ENCODE measurements around the gene RWDD1.
"Not testable (repeated sequence)": the region's sequence is repeated elsewhere in the genome, so short reads cannot be mapped to it uniquely, and the experiment has no call there.

The RWDD1 gene

DNA sequence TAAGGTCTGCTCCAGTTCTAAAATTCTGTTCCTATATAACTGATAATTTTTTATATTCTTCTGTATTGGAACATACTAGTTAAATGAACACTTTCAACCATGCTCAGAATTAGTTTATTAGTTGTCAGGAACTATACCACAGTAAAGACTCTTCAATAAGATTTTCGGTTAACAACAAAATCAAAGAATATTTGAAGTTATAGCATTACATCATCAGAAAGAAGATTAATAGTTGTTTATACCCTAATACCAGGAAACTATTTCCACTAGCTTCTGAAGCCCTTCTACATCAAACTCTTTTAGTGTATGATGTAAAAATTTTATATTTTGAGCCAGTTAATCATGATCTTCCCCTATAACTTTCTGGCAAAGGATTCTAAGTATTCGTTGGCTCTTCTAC lies 11.2 kb upstream of the RWDD1 start:
- no peak for DNase-seq (ENCODE audit: low spot score)

DNA sequence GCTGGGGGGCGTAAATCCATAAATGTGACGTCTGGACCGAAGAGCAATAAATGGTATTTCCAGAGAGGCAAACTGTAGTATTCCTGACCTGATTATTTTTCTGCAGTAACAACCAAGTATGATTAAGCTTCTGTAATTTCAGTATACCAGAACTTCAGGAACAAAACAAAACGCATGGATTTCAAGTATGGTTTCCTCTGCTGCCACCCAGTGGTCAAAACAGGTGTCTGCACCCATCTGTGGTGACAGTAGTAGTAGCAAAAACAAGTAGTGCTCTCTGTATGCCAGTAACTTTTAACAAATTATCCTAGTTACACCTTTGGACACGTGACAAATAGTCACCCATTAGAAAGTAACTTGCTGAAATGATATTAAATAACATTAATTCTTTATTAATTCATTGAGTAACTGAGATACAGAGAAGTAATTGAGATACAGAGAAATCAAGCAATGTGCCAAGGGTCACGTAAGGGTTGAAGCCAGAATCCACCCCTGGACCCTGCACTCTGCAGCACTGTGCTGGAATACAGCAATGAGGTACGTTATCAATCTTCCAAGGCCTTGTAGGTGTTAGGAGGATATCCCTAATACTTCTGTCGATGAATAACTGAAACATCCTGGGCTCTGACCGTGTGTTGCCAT lies 9.8 kb upstream of the RWDD1 start:
- peak; percentile 55 for DNase-seq (ENCODE audit: low spot score)

DNA sequence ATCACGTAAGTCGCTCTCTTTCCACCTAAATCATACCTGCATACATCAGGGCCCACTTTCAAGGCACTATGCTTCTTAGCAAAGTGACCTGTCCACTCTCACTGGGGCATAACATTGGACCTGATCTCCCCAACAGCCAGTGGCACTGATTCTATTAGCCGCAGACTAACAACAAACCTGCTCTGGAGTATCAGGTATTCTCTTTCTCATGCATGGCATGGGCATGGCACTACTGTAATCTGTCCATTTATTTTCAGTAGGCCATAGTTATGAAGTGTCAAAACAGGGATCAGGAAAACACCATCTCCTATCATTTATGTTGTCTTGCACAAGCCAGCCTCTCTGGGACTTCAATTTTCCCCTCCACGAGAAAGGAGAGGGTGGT lies 9.3 kb upstream of the RWDD1 start:
- no peak for DNase-seq (ENCODE audit: low spot score)

DNA sequence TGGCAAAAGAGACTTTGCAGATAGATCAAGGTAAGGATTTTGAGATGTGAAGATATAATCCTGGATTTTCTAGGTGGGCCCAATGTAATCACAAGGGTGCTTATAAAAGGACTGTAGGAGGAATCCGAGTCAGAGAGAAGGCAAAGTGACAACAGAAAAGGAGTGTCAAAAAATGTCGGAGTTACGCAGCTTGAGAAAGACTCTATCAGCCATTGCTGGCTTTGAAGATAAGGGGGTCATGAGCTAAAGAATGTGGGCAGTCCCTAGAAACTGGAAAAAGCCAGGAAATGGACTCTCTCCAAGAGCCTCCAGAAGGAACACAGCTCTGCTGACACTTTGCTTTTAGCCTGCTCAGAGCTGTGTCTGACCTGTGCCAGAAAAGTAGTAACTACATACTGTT lies 8.7 kb upstream of the RWDD1 start:
- DNase-seq (ENCODE audit: low spot score), result no peak

DNA sequence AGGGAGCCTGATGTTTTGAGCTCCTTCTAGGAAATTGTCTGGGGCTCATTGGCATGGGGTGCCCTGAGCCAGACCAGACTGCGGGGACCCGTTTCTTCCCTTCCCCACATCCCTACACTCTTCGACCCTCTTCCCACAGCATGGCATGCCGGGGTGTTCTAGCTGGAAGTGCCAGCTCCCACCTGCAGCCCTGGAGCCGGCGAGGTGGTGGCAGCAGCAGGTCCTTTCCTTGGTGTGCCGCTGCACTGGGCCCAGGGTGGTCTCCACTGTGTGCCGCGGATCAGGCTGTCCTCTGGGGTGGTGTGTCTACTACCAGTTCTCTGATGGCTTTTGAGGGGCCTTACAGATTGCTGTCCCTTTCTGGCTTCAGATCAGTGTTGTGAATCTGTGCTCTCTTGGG lies 7.5 kb upstream of the RWDD1 start:
- no peak for DNase-seq (ENCODE audit: low spot score)

DNA sequence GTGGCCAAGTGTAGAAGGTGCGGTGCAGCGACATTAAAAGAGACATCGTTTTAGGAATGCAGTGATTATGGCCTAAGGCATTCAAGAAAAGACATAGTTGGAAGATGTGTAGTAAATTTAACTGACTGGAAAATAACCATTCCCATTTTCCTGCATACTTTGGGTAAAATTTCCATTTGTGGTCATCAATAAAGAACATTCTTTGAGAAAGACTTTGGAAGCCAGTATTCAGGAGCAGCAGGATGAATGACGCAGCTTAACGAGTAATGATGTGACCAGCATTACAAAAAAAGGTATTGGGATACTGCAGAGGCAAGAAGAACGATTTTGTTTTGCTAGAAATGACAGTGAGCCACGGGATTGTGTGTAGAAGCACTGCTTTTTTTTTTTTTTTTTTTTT lies 7.0 kb upstream of the RWDD1 start:
- DNase-seq (ENCODE audit: low spot score), result no peak

DNA sequence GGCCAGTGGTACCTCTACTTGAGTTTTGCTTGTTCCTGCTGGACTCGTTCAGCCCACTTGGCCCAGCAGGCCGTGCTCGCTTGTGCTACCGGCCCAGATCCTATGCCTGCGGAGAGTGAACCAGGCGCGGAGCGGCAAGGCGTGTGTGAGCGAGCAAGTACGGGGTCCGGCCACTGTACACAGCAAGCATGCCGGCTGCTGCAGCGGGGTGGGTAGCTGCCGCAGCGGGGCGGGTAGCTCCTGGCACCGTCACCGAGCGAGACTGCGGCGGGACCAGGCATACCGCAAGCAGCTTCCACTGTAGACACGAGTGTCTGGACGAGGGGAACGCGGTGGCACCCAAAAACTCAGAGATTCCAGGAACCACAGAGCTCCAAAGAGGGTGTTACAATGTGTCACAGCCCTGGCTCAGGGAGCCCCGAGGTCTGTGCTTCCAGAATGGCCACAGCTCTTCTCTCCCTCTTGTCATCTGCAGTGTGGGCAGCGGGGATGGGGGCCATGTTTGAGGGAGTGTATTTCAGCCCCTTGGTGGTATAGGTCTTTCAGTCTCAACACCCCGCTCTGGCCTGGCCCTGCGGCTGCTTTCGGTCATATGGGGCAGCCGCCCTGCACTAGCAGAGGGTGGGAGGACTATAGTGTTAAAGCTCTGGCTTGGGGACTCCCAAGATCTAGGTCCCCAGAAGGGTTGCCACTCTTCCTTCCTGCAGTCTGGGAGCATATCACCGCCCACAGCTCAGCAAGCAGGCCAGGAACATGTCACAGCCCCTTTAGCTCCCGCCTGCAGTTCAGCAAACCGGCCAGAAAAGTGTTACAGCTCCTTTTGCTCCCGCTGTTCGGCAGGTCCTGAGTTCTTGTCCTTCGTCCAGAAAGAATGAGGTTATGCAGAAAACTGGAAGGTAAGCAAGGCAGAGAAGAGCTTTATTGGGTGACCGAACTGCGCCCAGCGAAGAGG lies 6.1 kb upstream of the RWDD1 start:
- DNase-seq (ENCODE audit: low spot score), result no peak

DNA sequence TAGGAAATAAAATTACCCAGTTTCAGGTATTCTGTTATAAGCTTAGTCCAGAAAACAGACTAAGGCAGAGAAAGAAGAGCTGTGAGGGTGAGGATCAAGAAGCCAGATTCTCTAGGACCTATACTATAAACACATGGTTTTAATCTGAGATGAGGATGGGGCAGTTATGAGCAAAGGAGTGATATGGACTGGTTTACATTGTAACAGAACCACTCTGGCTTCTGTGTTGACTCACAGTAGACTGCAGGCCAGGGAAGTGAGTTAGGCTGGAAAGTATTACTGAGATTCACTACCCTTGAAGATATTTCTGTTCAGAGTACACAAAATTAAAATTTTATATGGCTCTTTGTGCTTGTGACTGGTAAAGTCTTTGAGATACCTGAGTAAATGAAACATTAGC lies 3.2 kb upstream of the RWDD1 start:
- DNase-seq (ENCODE audit: low spot score), result no peak

DNA sequence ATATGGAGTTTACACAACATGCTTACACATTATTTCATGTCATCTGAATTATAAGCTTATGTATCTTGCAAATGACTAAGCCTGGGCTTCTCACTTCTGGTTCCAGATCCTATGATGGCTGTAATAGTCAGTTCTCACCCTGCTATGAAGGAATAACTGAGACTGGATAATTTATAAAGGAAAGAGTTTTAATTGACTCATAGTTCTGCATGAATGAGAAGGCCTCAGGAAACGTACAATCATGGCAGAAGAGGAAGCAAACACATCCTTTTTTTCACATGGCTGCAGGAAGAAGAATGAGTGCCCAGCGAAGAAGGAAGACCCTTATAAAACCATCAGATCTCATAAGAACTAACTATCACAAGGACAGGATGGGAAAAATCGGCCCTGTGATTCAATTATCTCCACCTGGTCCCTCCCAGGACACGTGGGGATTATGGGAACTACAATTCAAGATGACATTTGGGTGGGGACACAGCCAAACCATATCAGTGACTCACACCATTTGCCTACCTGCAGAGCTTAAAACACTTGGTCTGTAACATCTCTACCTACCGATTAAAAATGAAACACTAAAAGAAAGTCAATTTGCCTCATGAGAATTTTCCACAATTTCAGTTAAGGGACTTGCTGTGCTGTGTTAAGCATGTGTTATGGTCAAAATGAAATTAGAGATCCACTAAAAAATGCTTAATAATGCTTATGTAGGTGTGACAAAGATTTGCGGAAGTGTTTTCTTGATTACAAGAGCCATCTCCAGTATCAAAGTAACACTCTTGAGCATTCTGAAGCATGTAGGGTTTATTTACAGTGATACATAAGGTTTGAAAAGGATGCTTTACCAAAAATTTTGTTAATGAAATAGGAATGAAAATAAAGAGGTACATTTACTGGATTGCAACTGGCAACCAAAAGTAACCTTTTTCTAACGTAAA lies 2.2 kb upstream of the RWDD1 start:
- DNase-seq (ENCODE audit: low spot score), result no peak

DNA sequence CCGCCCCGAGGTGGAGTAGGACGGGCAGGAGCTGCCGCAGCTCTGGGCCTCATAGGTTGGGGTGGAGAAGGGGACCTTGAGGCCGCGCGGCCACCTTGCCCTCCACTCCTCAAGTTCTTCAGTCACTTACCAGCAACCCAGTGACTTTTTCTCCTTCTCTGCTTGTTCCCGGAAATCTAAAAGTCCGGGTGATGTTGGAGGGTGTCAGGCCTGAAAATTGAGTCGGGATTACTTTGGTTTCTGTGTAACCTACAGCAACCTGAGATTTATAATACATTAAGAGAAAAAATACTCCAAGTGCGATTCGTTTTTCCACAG lies 338 bp downstream of the RWDD1 start:
- no peak for DNase-seq (ENCODE audit: low spot score)

DNA sequence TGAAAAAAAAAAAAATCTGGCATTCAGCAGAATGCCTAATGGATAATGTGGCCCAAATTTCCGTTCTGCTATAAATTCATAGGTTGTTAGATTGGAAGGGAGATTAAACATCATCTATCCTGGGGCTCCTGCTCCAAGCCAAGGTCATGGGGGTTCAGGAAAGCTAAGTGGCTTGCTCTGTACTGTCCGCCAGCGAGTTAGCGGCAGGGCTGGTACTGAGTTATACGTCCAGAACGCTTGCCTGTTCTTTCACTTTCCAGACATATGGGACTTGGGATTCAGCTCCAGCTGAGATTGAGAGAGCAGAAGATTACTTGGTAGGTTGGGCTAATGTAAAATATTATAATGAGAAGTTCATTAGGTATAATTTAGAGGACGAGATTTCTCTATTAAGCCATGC lies 858 bp downstream of the RWDD1 start:
- DNase-seq (ENCODE audit: low spot score), result no peak

DNA sequence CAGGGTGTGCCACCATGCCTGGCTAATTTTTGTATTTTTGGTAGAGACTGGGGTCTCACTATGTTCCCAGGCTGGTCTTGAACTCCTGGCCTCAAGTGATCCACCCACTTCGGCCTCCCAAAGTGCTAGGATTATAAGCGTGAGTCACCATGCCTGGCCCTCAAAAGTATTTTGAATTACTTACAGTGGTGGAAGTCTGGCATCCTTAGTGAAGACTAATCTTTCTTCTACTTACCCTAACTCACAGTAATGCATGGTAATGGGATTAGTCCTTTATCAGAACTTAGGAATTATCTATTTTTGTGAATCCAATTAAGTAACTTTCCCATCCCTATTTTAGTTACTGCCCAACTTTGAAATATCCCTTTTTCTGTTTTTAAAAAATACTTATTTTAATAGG lies 3.9 kb downstream of the RWDD1 start:
- no peak for DNase-seq (ENCODE audit: low spot score)

DNA sequence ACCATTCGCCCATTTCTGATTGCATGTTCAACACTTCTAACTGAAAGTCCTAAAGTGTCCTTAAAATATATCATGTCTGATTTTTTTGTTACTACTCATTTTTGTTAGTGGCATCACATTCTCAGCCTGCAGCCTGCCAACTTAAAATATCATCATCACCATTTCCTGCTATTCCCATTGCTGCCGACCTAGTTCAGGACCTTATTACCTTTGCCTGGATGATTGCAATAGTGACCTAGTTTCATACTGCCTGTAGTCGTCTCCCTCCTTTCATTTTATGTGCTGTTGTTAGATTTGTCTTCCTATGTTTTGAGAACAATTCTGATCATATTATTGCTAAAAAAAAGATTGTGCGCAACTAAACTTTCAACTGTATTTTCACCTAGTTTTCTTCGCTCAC lies 6.2 kb downstream of the RWDD1 start:
- no peak for DNase-seq (ENCODE audit: low spot score)

DNA sequence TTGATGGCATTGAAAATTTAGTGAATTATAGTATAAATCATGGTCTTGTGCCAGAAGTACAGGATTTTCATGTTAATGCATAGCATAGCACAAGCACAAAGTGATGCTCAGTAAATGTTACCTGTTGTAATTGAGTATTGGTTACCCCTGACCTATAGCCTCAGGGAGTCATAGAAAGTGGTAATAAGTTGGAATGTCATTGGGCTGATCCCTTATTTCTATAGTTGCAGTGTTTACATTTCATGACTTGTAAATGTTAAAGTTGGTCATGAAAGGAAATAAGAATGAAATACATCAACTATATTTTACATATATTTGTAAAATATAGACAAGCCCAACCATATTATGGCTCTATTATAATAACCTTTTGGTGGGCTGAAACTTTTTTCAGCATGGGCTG lies 7.0 kb downstream of the RWDD1 start:
- DNase-seq (ENCODE audit: low spot score), result no peak

DNA sequence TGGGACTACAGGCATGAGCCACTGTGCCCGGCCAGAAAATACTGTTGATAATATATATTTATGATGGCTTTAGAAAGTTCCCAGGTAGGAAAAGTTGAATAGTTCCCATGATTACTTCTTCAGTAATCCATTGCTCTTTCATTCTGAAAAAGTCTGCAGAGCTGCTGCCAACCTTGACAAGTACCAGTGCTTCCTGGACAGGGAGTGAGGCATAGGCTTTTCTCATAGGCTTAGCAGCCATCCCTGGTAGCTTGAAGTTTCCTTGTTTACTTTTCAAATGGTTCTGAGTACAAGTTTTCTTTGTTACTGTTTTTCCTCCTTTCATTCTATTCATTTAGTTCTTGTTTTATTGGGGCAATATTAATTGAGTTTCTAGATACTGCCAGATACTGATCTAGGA lies 7.8 kb downstream of the RWDD1 start:
- DNase-seq (ENCODE audit: low spot score), result no peak

DNA sequence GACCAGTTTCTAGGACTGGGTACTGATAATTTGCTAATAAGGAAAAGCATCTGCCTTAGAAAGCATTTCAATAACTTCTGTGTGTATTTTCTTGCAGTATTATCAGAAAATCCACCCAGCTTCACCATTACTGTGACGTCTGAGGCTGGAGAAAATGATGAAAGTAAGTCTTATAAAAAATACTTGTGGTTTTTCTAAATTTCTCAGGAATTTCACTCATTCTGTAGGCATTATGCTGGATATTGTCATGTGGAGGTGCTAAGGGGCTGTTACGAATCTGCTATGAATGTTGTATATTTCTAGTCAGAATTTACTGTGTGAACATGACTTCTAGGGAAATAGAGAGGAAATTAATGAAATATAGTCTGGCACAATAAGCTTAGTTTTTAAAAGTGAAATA lies 8.9 kb downstream of the RWDD1 start:
- no peak for DNase-seq (ENCODE audit: low spot score)

DNA sequence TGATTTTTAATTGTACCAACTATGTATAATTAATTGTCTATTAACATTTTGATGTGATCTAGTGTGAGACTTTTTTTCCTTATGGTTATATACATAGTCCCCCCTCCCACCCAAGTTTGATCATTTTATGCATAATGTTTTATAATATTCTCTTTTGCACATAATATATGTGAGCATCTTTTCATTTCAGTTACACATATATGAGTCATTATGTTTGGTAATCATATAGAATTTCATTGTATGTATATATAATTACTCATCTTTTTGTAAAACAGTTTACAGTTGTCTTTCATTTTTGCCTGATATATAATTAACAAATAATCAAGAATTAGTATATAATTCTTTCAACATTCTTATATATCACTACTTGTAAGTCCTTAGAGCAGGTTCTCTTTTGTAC lies 15.0 kb downstream of the RWDD1 start:
- no peak for DNase-seq (ENCODE audit: low spot score)

DNA sequence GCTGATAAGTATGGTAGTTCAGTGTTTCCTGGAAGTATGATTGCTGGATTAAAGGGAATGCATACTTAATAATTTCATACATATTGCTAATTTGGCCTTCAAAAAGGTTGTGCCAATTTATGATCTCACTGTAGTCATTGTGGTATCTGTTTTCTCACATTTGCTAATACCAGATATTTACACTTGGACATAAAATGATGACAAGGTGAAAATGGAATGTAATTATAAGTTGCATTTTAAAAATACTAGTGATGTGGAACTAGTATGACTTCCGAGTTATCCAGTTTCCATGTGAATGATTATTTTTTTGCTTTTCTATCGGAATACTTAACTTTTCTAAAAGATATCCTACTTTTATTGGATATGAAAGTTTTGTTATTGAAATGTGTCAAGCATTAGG lies 15.4 kb downstream of the RWDD1 start:
- DNase-seq (ENCODE audit: low spot score), result no peak

DNA sequence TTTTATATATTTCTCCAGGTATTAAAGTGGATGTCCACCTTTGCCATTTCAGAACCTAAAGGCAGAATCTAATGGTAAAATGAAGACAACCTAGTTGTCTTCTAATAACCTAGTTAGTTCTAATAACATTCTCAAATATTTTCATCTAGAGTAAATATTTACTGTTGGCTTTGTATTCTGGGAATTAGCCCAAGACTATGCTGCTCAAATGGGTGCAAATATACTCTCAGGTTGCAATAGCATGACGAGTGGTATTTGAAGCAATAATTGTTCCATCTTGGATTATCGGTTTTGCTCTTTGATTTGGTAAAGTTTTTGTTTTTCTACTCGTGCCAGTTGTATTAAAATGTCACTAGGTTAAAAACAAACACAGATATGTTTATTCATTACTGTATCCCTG lies 23.9 kb downstream of the RWDD1 start:
- DNase-seq (ENCODE audit: low spot score), result no peak

DNA sequence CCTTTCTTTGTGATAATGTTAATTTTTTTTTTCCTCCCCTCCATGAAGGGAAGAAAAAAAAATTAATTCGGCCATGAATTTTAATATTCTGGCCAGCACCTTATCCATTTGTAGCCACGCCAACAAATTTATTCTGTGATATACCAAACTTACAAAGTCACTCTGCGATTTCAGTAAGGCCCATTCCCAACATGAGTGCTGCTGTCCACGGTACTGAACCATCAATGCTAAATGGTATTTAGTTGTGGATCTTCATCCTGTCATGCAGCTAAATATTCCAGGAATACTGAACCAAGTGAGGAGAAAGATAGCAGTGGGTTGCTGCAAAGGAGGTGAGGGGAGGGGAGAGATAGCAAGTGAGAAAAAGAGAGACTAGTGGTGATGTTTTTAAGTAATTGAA lies 25.5 kb downstream of the RWDD1 start:
- no peak for DNase-seq (ENCODE audit: low spot score)

DNA sequence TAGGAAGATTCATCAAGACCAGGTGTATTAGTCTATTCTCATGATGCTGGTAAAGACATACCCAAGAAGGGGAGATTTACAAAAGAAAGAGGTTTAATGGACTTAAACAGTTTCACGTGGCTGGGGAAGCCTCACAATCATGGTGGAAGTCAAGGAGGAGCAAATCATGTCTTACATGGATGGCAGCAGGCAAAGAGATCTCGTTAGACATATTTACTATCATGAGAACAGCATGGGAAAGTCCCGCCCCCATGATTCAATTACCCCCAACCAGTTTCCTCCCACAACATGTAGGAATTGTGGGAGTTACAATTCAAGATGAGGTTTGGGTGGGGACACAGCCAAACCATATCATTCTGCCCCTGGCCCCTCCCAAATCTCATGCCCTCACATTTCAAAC lies 32.6 kb downstream of the RWDD1 start:
- DNase-seq (ENCODE audit: low spot score), result not testable (repeated sequence)

DNA sequence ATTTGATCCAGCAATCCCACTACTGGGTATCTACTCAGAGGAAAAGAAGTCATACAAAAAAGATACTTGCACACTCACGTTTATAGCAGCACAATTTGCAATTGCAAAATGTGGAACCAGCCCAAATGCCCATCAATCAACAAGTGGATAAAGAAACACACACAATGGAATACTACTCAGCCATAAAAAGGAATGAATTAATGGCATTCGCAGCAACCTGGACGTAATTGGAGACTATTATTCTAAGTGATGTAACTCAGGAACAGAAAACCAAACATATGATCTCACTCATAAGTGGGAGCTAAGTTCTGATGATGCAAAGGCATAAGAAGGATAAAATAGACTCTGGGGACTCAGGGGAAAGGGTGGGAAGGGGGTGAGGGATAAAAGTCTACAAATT lies 33.6 kb downstream of the RWDD1 start:
- not testable (repeated sequence) for DNase-seq (ENCODE audit: low spot score)

DNA sequence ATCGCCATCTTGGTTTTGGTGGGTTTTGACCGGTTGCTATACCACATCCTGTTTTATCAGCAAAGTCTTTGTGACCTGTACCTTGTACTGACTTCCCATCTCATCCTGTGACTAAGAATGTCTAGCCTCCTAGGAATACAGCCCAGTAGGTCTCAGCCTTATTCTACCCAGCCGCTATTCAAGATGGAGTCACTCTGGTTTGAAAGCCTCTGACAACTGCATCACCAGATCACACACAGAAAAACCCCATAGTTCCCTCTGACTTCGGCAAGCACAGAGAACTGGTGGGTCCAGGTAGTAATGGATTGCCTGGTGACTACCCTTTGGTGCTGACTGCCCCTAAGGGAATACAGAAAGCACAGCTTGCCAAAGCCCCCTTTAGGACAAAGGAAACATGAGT lies 34.6 kb downstream of the RWDD1 start:
- DNase-seq (ENCODE audit: low spot score), result no peak
